Transverse colon (tissue), 4 donors: ENCODE results near the gene OPRM1. TPM values are rescaled to one million over a fixed set of nuclear protein-coding genes. Genes with fewer than 3 reads are reported as not detected.

Source experiments
- DNase-seq: peaks from one replicate; pipeline ENCODE4 v3.0.0-alpha.2; 2019
- H3K27ac ChIP-seq, 4 donors: fragments of 200-600 bp; sonication (generic); 2 replicates each; pipeline ENCODE4 v1.5.1; 2016 to 2018; ENCODE audit warnings: inconsistent platforms in 4 of 4
- H3K27me3 ChIP-seq: fragments of 200-600 bp; sonication (generic); 2 replicates; pipeline ENCODE4 v1.5.1; 2017; ENCODE audit warnings: inconsistent platforms
- H3K36me3 ChIP-seq, 4 donors: fragments of 200-600 bp; sonication (generic); 2 replicates each; pipeline ENCODE4 v1.5.1; 2017 to 2019; ENCODE audit warnings: inconsistent platforms in 4 of 4
- H3K4me1 ChIP-seq, 4 donors: fragments of 200-600 bp; sonication (generic); 2 replicates each; pipeline ENCODE4 v1.5.1; 2017 to 2020; ENCODE audit warnings: inconsistent platforms in 4 of 4
- H3K4me3 ChIP-seq, 4 donors: fragments of 200-600 bp; sonication (generic); 1 replicate in 1 of 4; 2 replicates in 3 of 4; pipeline versions ENCODE4 v1.5.1 to v1.6.1; 2017 to 2019; ENCODE audit warnings: inconsistent platforms in 4 of 4
- H3K9me3 ChIP-seq, 2 donors: fragments of 200-600 bp; sonication (generic); 2 replicates each; pipeline ENCODE4 v1.5.1; 2017 to 2019; ENCODE audit warnings: inconsistent platforms in 2 of 2
- CTCF ChIP-seq, 5 experiments: fragments of 200-600 bp in 3 of 5; fragments of 450-650 bp in 2 of 5; sonication (generic) in 3 of 5; IDR thresholded peaks; 1 replicate in 2 of 5; 2 replicates in 3 of 5; pipeline ENCODE4 v1.5.1; 2016 to 2017; ENCODE audit warnings: antibody characterized with exemption in 5 of 5, inconsistent platforms in 3 of 5, mild to moderate bottlenecking in 2 of 5, moderate library complexity in 1 of 5
- EP300 ChIP-seq: sonication (generic); formaldehyde crosslinking; IDR thresholded peaks from one replicate; pipeline ENCODE4 v1.6.1; 2017; ENCODE audit warnings: antibody characterized with exemption, low read depth
- POLR2A ChIP-seq: fragments of 450-650 bp; IDR thresholded peaks from one replicate; pipeline ENCODE4 v1.6.1; 2016; ENCODE audit warnings: antibody characterized with exemption, mild to moderate bottlenecking, moderate library complexity
- POLR2AphosphoS5 ChIP-seq, 3 donors: sonication (generic); formaldehyde crosslinking; IDR thresholded peaks; one replicate each; pipeline ENCODE4 v1.6.1; 2016; ENCODE audit warnings: antibody characterized with exemption in 3 of 3
- WGBS, 2 donors: methylation state at CpG; one replicate each; pipeline ENCODE4 v1.1.5; 2018; ENCODE audit warnings: low coverage in 1 of 2; 5-methylcytosine and 5-hydroxymethylcytosine counted together
- in situ Hi-C, 4 donors: fragments of 200-750 bp; cut with MboI; loops; one replicate each; pipeline versions ENCODE4 v1.15.0 to v1.15.1; 2017; ENCODE audit warnings: low sequenced_read_pairs in 3 of 4, low pct_ligation_motif_present in 1 of 4, low pct_unique_long_range_greater_than_20kb in 1 of 4
- intact Hi-C: fragments of 100-400 bp; cut with DNase I; formaldehyde crosslinking; loops from one replicate; pipeline ENCODE4 v1.15.1; 2023; ENCODE audit warnings: low total_unique reads
- total RNA-seq, 4 donors: library from RNA; depleted of rRNA; stranded (reverse); fragments of >200 nt; gene quantifications; one replicate each; pipeline ENCODE4 v1.1.0, GENCODE V29; 2016

OPRM1 gene
- total RNA-seq, 4 donors from 2014 or later, result 0.64 TPM; not detected in 3

GRCh38 chr6:154247119-154247861 is 208.2 kb downstream of the OPRM1 start:
- Histone ChIP-seq H3K27ac (peak overlapping the region in 3 of 4 donors; percentile 3 to 56 (median 33)), H3K4me3 (peak overlapping the region in 2 of 4 donors; percentile 5 to 35), H3K9me3 (no peaks in the 10 kb centered on the region), H3K36me3 (no peaks in the 10 kb centered on the region), H3K4me1 (peaks cover 0 to 9% (median 0%) of the 10 kb centered on the region in 4 donors), H3K27me3 (no peaks in the 10 kb centered on the region)
- TF ChIP-seq POLR2AphosphoS5 (IDR thresholded peaks at IDR 0.05), result peak in 1 of 3 donors; percentile 5
- TF ChIP-seq CTCF (IDR thresholded peaks at IDR 0.05), result no peak
- in situ Hi-C loops, result no loop called here
- DNase-seq, result no peak
- intact Hi-C loops, result no loop called here
- 60% methylated on average over 12 of the region's 12 CpGs for WGBS, 2 donors

- no peak for DNase-seq
- in situ Hi-C loops, result no loop called here
- no peaks in the 10 kb centered on the region for H3K36me3 ChIP-seq
Observed at GRCh38 chr6:154249499-154250298, 210.7 kb downstream of the OPRM1 start.

GRCh38 chr6:154251116-154251515 is 212.1 kb downstream of the OPRM1 start:
- no peak for DNase-seq
- Histone ChIP-seq H3K4me1 (peaks cover 0 to 9% (median 0%) of the 10 kb centered on the region in 4 donors), H3K27me3 (no peaks in the 10 kb centered on the region), H3K27ac (no peak overlapping the region), H3K36me3 (no peaks in the 10 kb centered on the region), H3K4me3 (no peak overlapping the region), H3K9me3 (peaks cover 0 to 11% of the 10 kb centered on the region in 2 donors)
- 80 to 84% methylated on average over 4 of the region's 4 CpGs for WGBS, 2 donors
- intact Hi-C loops (no loop called here), in situ Hi-C loops (no loop called here)
- TF ChIP-seq CTCF (IDR thresholded peaks at IDR 0.05) (no peak), POLR2AphosphoS5 (IDR thresholded peaks at IDR 0.05) (no peak), EP300 (no peak), POLR2A (no peak)

More at GRCh38 chr6:154249499-154250298, 210.7 kb downstream of the OPRM1 start:
- Histone ChIP-seq H3K9me3 (peaks cover 0 to under 1% of the 10 kb centered on the region in 2 donors), H3K4me3 (no peak overlapping the region), H3K4me1 (peaks cover 0 to 9% (median 0%) of the 10 kb centered on the region in 4 donors), H3K27ac (peak overlapping the region in 3 of 4 donors; percentile 34 to 63 (median 35)), H3K27me3 (no peaks in the 10 kb centered on the region)
- intact Hi-C loops, result no loop called here
- 30 to 51% methylated on average over 4 to 8 of the region's 8 CpGs for WGBS, 2 donors
- no peak for TF ChIP-seq POLR2A
- TF ChIP-seq EP300, result no peak
- TF ChIP-seq POLR2AphosphoS5 (IDR thresholded peaks at IDR 0.05), result no peak
- no peak for TF ChIP-seq CTCF (IDR thresholded peaks at IDR 0.05)

GRCh38 chr6:154252678-154253077 is 213.6 kb downstream of the OPRM1 start:
- no peak overlapping the region for H3K27ac ChIP-seq
- in situ Hi-C loops, result no loop called here
- 74 to 76% methylated on average over 3 of the region's 3 CpGs for WGBS, 2 donors
- no peaks in the 10 kb centered on the region for H3K27me3 ChIP-seq
- intact Hi-C loops, result no loop called here
- H3K4me1 ChIP-seq, result peaks cover 0 to 9% (median 0%) of the 10 kb centered on the region in 4 donors
- DNase-seq, result no peak
- H3K36me3 ChIP-seq, result no peaks in the 10 kb centered on the region
- peaks cover 0 to 11% of the 10 kb centered on the region in 2 donors for H3K9me3 ChIP-seq
- no peak for TF ChIP-seq CTCF (IDR thresholded peaks at IDR 0.05)
- no peak for TF ChIP-seq EP300
- no peak for TF ChIP-seq POLR2AphosphoS5 (IDR thresholded peaks at IDR 0.05)
- no peak for TF ChIP-seq POLR2A
- no peak overlapping the region for H3K4me3 ChIP-seq
